ENCODE measurements around the gene JADE1. TPM values are rescaled to one million over a fixed set of nuclear protein-coding genes. Genes with fewer than 3 reads are reported as not detected.

The JADE1 gene
- total RNA-seq, 2 experiments from 2014 or later, result 43.1 to 64.0 TPM

DNA sequence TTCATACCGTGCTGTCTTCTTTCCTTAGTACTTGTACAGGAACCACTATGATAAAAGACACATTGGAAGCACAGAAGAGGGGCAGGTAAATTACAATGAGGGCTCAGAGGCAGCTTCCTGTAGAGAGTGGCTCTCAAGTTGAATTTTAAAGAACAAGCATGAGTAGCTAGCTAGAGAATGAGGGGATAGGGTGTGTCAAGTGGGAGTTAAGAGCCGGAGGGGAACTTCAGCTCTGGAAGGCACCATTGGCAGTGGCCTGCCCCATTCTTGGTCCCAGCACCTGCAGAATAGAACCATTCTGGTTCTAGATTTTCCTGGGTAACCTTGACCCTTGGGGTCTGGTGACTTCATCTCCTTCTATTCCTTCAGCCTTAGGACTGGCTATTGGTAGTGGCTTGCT, 34.0 kb upstream of the JADE1 start:
- ChIA-PET POLR2A (interaction anchor here (0.6 to 0.8 kb wide), 3 partner anchors 12 to 133 kb away, joined by 3 to 5 read pairs (median 4); no protein-coding TSS in a partner anchor), CTCF (ENCODE audit: unreplicated experiment) (interaction anchor here (0.6 kb wide), 1 partner anchor 172 kb away, joined by 7 read pairs; no protein-coding TSS in a partner anchor)
- DNase-seq (ENCODE audit: low spot score), result no peak
- Histone ChIP-seq H3K36me3 (ENCODE audit: insufficient read depth, low read length) (no peaks in the 10 kb centered on the region), H3K79me2 (ENCODE audit: insufficient read depth, low read depth, low read length) (no peaks in the 10 kb centered on the region), H3K27ac (ENCODE audit: low read depth, low read length, poor library complexity, severe bottlenecking) (no peak overlapping the region), H3K4me2 (ENCODE audit: low read length) (no peak overlapping the region), H4K20me1 (ENCODE audit: insufficient read depth, low read length) (no peaks in the 10 kb centered on the region), H3K9me2 (ENCODE audit: insufficient read depth, low read length) (no peaks in the 10 kb centered on the region), H3K9me3 (ENCODE audit: low read length) (no peaks in the 10 kb centered on the region), H3K4me1 (ENCODE audit: insufficient read depth, low read length, poor library complexity, severe bottlenecking) (no peaks in the 10 kb centered on the region), H2AFZ (ENCODE audit: low read length) (no peak overlapping the region), H3K4me3 (ENCODE audit: low read depth, low read length, poor library complexity, severe bottlenecking) (no peak overlapping the region)
- TF ChIP-seq, protein P1, sequence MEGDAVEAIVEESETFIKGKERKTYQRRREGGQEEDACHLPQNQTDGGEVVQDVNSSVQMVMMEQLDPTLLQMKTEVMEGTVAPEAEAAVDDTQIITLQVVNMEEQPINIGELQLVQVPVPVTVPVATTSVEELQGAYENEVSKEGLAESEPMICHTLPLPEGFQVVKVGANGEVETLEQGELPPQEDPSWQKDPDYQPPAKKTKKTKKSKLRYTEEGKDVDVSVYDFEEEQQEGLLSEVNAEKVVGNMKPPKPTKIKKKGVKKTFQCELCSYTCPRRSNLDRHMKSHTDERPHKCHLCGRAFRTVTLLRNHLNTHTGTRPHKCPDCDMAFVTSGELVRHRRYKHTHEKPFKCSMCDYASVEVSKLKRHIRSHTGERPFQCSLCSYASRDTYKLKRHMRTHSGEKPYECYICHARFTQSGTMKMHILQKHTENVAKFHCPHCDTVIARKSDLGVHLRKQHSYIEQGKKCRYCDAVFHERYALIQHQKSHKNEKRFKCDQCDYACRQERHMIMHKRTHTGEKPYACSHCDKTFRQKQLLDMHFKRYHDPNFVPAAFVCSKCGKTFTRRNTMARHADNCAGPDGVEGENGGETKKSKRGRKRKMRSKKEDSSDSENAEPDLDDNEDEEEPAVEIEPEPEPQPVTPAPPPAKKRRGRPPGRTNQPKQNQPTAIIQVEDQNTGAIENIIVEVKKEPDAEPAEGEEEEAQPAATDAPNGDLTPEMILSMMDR (conservative IDR thresholded peaks at IDR 0.05; ENCODE audit: low read length), result no peak
- TF ChIP-seq EZH2phosphoT487 (IDR thresholded peaks at IDR 0.05; ENCODE audit: borderline replicate concordance, low read depth, low read length), result no peak
- no TSS peak for BruUV-seq (replicated peaks)
- intact Hi-C loops (cut with micrococcal nuclease; ENCODE audit: unreplicated experiment), result no loop called here

GRCh38 chr4:128775916-128776315, 33.6 kb upstream of the JADE1 start:
- Histone ChIP-seq H4K20me1 (ENCODE audit: insufficient read depth, low read length) (no peaks in the 10 kb centered on the region), H3K4me1 (ENCODE audit: insufficient read depth, low read length, poor library complexity, severe bottlenecking) (no peaks in the 10 kb centered on the region), H3K4me2 (ENCODE audit: low read length) (no peak overlapping the region), H3K27ac (ENCODE audit: low read depth, low read length, poor library complexity, severe bottlenecking) (no peak overlapping the region), H2AFZ (ENCODE audit: low read length) (no peak overlapping the region), H3K9me2 (ENCODE audit: insufficient read depth, low read length) (no peaks in the 10 kb centered on the region), H3K4me3 (ENCODE audit: low read depth, low read length, poor library complexity, severe bottlenecking) (no peak overlapping the region), H3K36me3 (ENCODE audit: insufficient read depth, low read length) (no peaks in the 10 kb centered on the region), H3K9me3 (ENCODE audit: low read length) (no peaks in the 10 kb centered on the region), H3K79me2 (ENCODE audit: insufficient read depth, low read depth, low read length) (no peaks in the 10 kb centered on the region)
- TF ChIP-seq, protein P1 (conservative IDR thresholded peaks at IDR 0.05; ENCODE audit: low read length), result no peak
- no peak for TF ChIP-seq EZH2phosphoT487 (IDR thresholded peaks at IDR 0.05; ENCODE audit: borderline replicate concordance, low read depth, low read length)
- POLR2A ChIA-PET, result interaction anchor here (0.6 kb wide), 2 partner anchors 12 to 132 kb away, joined by 4 to 5 read pairs; no protein-coding TSS in a partner anchor
- no peak for DNase-seq (ENCODE audit: low spot score)
- BruUV-seq (replicated peaks), result no TSS peak
- intact Hi-C loops (cut with micrococcal nuclease; ENCODE audit: unreplicated experiment), result no loop called here
- CTCF ChIA-PET (ENCODE audit: unreplicated experiment), result interaction anchor here (0.6 kb wide), 1 partner anchor 171 kb away, joined by 7 read pairs; no protein-coding TSS in a partner anchor

- POLR2A ChIA-PET, result no interaction called here
- H4K20me1 ChIP-seq (ENCODE audit: insufficient read depth, low read length), result no peaks in the 10 kb centered on the region
- no peaks in the 10 kb centered on the region for H3K4me1 ChIP-seq (ENCODE audit: insufficient read depth, low read length, poor library complexity, severe bottlenecking)
- TF ChIP-seq, protein P1 (conservative IDR thresholded peaks at IDR 0.05; ENCODE audit: low read length), result no peak
- no peak for TF ChIP-seq EZH2phosphoT487 (IDR thresholded peaks at IDR 0.05; ENCODE audit: borderline replicate concordance, low read depth, low read length)
- no peaks in the 10 kb centered on the region for H3K79me2 ChIP-seq (ENCODE audit: insufficient read depth, low read depth, low read length)
- no peak overlapping the region for H3K27ac ChIP-seq (ENCODE audit: low read depth, low read length, poor library complexity, severe bottlenecking)
- H3K4me3 ChIP-seq (ENCODE audit: low read depth, low read length, poor library complexity, severe bottlenecking), result no peak overlapping the region
- no peak overlapping the region for H3K4me2 ChIP-seq (ENCODE audit: low read length)
- intact Hi-C loops (cut with micrococcal nuclease; ENCODE audit: unreplicated experiment), result no loop called here
- CTCF ChIA-PET (ENCODE audit: unreplicated experiment), result no interaction called here
- no peaks in the 10 kb centered on the region for H3K36me3 ChIP-seq (ENCODE audit: insufficient read depth, low read length)
- no peak for DNase-seq (ENCODE audit: low spot score)
- no peaks in the 10 kb centered on the region for H3K9me2 ChIP-seq (ENCODE audit: insufficient read depth, low read length)
- no peaks in the 10 kb centered on the region for H3K9me3 ChIP-seq (ENCODE audit: low read length)
- no peak overlapping the region for H2AFZ ChIP-seq (ENCODE audit: low read length)
- BruUV-seq (replicated peaks), result no TSS peak
Measured at GRCh38 chr4:128776794-128777216, 32.7 kb upstream of the JADE1 start.

All from OCI-LY7 (cell line).